Activated CD4-positive, alpha-beta T cell treated with anti-CD3 and anti-CD28 coated beads, Interleukin-2, amount 50 U/mL, for 48 hours (primary cell): ENCODE measurements around the gene CPED1.
"Not testable (repeated sequence)": the region's sequence is repeated elsewhere in the genome, so short reads cannot be mapped to it uniquely, and the experiment has no call there.

Experiments
- DNase-seq, 2 experiments: peaks; one replicate each; pipeline ENCODE4 v3.0.0-alpha.2; 2020

CPED1 gene

GRCh38 chr7:121043314-121044234 lies 55.1 kb downstream of the CPED1 start:
- no peak for DNase-seq

- no peak for DNase-seq
Measured at GRCh38 chr7:121045090-121045489, 56.6 kb downstream of the CPED1 start.

DNA sequence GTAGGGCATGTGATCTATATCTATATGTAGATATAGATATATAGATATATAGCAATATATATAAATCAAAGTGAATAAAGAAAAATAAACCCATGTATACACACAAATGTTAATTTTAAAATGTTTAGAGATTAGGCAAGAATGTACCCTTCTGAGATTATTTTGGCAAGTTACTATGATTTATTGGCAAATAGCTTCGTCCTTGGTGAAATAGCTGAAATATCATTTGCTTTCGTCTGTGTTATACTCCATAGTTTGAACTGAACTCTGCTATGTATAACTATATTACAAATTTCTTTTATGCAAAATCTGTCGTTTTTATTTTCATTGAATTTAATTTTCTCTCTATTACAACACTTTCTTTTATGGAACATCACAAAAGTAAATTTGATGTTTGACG lies 57.5 kb downstream of the CPED1 start:
- DNase-seq: no peak

DNA sequence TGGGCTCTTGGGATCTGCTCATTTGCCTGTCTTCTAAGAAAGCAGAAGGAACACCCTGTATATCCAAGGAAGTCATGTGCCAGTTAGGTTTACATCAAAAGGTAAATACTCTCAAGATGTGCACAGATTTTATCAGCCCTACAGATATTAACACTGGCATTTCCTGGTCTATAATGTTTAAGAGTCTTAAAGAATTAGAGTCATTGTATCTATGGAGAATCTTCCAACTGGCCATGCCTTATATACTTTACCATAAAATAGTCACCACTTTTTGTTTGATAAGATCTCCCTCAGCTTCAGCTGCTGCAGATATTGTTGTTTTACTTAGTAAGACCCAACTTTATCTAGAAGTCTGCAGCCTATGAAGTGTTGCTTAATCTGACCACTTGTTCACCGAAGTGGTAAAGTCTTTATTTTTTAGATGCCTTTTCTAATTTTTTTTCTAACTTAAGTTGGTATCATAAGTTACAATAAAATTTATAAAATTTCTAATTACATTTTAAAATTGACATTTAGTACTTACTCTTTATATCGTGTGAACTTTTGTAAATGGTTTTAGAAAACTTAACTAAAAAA lies 58.5 kb downstream of the CPED1 start:
- DNase-seq: no peak

- no peak for DNase-seq
Measured at GRCh38 chr7:121048195-121048594, 59.7 kb downstream of the CPED1 start.

- DNase-seq: no peak
Measured at GRCh38 chr7:121049028-121049791, 60.7 kb downstream of the CPED1 start.

- no peak for DNase-seq
Measured at GRCh38 chr7:121049897-121050296, 61.4 kb downstream of the CPED1 start.

DNA sequence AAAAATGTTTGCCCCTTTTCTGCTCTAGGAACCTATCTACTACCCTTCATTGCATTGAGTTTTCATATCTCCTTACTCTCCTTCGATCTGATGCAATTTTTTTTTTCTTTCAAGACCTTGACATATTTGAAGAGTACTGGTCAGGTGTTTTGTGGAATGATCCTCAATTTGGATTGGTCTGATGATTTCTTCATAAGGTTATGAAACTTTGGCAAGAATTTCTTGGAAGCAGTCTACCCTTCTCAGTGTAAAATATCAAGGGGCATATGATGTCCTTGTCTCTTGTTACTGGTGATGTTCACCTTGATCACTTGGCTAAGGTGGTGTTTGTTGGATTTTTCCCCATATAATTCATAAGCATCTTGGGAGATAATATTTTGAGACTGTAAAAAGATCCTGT lies 64.7 kb downstream of the CPED1 start:
- no peak for DNase-seq

DNA sequence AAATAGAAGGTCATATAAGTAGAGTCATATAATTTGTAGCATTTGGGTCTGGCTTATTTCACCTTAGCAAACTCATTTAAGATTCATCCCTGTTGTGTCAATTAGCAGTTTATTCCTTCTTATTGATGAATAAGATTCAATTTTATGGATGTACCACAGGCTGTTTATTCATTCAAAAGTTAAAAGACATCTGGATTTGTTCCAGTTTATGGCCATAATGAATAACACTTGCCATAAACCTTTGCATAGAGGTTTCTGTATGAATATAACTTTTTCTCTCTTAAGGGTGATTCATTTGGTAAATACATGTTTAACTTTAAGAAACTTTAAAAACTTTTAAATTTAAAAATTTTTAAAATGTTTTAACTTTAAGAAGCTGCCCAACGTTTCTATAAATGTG lies 66.4 kb downstream of the CPED1 start:
- DNase-seq: no peak

DNA sequence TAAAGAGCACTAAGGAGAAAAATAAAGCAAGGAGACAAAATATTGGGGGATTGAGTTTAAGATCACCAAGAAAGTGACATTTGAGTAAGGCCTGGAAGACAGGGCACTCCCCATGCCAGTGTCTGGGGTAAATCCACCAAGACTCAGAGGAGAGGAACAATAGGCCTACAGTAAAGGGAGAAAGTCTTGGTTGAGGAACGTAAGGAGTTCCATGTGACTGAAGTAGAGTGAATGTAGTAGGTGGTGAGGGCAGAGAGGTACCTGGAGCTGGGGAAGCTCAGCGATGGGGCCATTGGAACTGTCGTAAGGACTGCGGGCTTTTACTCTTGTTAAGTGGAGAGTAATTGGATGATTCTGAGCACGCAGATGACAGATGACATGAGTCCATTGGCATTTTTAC lies 69.4 kb downstream of the CPED1 start:
- no peak for DNase-seq

DNA sequence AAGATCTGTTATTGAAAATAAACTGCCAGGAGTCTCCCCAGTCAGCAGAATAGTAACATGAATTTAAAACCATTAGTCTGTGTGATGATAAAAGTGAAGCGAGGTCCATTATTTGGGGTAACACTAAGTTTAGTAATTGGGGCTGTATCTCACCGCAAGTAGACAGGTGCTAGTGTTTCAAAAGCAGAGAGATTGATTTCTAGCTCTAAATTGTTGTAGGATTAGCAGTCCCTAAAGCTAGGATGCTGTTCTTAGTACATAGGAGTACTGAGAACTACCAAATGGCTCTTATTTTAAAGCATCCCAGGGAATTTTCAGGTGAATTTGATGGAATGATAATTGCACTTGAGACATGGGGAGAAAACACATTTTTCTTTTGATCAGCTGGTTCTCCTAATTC lies 70.5 kb downstream of the CPED1 start:
- no peak for DNase-seq

DNA sequence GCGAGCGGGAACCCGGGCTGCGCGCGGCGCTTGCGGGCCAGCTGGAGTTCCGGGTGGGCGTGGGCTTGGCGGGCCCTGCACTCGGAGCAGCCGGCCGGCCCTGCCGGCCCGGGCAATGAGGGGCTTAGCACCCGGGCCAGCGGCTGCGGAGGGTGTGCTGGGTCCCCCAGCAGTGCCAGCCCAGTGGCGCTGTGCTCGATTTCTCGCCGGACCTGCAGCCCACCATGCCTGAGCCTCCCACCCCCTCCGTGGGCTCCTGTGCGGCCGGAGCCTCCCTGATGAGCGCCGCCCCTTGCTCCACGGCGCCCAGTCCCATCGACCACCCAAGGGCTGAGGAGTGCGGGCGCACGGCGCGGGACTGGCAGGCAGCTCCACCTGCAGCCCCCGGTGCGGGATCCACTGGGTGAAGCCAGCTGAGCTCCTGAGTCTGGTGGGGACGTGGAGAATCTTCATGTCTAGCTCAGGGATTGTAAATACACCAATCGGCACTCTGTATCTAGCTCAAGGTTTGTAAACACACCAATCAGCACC lies 71.5 kb downstream of the CPED1 start:
- DNase-seq: not testable (repeated sequence)

- DNase-seq: no peak
Measured at GRCh38 chr7:121061677-121062582, 73.4 kb downstream of the CPED1 start.

DNA sequence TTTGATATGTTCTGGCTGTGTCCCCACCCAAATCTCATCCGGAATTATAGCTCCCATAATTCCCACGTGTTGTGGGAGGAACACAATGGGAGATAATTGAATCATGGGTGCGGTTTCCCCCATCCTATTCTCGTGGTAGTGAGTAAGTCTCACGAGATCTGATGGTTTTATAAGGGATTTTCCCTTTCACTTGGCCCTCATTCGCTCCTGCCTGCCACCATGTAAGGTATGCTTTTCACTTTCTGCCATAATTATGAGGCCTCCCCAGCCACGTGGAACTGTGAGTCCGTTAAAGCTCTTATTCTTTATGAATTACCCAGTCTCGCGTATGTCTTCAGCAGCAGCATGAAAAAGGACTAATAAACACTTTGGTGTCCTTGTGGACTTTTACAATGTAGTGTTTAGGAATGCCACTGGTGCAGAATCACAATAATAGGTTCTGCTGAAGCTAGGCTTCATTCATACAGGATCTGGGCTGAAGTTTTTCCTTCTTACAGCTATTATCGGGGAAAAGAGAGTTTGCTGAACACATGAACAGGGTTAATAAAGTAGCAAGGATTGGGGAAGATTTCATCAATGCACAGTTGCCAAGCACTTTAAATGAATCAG lies 74.3 kb downstream of the CPED1 start:
- no peak for DNase-seq

DNA sequence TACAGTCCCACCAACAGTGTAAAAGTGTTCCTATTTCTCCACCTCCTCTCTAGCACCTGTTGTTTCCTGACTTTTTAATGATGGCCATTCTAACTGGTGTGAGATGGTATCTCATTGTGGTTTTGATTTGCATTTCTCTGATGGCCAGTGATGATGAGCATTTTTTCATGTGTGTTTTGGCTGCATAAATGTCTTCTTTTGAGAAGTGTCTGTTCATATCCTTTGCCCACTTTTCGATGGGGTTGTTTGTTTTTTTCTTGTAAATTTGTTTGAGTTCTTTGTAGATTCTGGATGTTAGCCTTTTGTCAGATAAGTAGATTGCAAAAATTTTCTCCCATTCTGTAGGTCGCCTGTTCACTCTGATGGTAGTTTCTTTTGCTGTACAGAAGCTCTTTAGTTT lies 79.2 kb downstream of the CPED1 start:
- DNase-seq: not testable (repeated sequence)

DNA sequence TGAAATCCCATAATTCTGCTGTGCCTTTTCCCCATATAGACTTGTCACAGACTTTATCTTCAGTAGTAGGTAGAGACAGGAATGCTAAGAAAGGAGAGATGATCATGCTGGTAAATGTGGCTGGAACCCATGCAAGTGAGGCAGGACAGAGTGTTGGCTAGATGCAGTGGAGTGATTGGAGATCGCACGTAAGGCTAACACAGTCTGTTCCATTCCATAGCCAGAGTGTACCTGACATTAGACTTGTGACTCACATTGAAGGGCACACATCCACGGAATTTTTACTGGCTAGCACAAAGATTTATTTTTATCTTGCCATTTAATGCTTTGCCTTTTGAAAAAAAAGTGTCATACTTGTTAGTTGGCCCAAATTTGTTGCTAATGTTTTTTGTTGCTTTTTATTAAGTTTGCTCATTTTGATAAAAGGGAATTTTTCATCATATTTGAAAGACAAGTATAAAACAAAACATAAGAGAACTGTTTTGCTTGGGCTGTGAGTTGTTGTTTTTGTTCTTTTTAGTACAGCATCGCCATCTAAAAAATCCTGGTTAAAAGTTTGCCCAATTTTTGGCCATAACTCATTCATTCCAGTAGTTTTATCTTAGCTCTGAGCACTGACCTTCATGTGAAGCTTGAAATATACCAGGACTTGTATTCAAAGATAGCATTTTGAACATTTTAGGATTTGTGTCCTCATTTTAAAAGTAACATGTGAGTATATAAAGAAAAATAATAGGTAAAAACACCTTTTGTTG lies 81.0 kb downstream of the CPED1 start:
- DNase-seq: no peak

GRCh38 chr7:121071132-121071531 lies 82.6 kb downstream of the CPED1 start:
- no peak for DNase-seq

GRCh38 chr7:121071662-121072061 lies 83.2 kb downstream of the CPED1 start:
- no peak for DNase-seq

DNA sequence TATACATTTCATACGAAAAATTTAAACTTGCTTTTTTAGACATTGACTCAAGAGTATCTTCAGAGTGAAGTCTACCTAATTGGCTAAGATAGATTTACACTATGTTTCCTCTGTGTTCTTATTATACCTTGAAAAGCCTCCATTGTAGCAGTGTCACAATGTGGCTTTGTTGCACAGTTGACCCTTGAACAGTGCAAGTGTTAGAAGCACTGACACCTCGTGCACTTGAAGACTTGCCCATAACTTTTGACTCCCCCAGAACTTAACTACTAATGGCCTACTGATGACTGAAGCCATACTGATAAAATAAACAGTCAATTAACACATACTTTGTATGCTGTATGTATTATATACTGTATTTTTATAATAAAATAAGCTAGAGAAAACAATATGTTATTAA lies 84.3 kb downstream of the CPED1 start:
- DNase-seq: no peak

DNA sequence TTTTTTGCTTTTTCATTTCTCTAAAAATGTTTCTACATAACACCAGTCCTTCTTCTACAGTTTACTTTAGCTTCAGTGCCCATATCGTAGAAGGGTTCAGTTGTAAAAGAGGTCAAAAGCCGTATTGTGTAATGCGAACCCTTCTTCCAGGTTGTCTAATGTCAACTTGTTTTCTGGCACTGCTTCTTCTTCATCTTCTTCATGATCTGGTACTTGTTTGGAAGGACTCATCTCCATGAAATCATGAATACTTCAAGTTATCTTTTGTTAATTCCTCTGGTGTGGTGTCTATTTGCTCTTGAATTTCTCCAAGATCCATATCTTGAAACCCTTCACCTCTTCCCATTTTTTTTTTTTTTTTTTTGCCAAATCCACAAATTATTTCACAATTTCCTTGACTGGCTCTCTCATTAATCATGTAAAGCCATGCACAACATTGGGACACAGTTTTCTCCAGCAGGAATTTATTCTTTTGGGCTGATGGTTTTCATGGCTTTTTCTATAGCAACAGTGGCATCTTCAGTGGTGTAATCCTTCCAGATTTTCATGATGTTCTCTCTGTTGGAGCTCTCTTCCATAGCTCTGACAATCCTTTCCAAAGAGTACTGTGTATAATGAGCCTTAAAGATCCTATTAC lies 85.1 kb downstream of the CPED1 start:
- DNase-seq: no peak

GRCh38 chr7:121075424-121075841 lies 86.9 kb downstream of the CPED1 start:
- DNase-seq: not testable (repeated sequence)
